ENCODE results near the gene FERMT2. TPM values are rescaled to one million over a fixed set of nuclear protein-coding genes. Genes with fewer than 3 reads are reported as not detected.
"Not testable (repeated sequence)": the region's sequence is repeated elsewhere in the genome, so short reads cannot be mapped to it uniquely, and the experiment has no call there.

Gene FERMT2
- total RNA-seq, 1 donor from 2014 or later: 84.2 TPM

DNA sequence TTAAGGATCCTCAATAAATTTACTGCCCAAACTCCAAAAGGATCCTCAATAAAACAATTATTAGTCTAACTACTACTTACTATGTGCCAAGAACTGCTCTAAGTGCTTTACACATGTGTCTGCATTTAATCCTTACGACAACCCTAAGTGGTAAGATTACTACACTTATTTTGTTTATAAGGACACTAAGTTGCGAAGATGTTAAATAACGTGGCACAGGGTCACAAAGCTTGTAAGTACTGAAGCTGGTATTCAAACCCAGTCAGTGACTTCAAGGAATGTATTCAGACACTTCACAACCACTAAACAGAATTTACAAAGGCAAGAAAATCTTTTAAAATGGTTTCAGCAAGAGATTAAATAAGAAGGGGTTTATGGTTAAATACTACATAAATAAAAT is 13.0 kb downstream of the FERMT2 start:
- DNase-seq: no peak

DNA sequence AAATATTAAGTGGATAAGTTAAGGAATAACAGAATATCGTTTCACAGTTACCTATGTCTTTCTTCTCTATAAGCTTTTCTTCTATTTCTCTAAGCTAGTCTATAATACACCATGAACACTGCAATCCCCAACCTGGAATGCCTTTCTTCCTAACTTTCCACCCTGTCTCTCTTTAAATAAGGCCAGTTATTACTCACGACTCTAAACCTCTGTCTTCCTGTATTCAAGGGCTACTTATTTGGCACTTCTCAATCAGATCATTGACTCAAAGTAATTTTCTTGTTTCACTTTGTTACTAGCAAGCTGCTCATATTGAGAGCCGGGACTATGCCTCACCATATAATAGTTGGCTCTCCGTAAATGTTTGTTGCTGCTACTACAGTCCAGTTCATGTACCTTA is 13.5 kb downstream of the FERMT2 start:
- no peak for DNase-seq

DNA sequence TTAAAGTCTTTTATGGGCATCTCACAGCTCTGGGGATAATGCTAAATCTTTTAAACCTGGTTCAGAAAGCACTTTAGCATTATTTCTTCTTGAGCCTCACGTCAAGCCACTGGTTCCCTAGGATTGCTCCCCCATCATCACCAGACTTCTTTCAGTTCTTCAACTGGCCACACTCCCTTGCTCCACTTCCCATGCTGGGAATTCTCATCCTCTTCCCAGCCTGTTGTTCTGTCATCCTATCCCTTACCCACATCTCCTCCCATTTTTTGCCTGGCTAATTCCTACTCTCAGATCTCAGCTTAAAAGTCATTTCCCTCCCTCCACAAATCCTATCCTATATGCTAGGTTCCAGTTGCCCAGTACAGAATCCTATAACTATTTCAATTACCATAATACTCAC is 14.4 kb downstream of the FERMT2 start:
- no peak for DNase-seq

DNA sequence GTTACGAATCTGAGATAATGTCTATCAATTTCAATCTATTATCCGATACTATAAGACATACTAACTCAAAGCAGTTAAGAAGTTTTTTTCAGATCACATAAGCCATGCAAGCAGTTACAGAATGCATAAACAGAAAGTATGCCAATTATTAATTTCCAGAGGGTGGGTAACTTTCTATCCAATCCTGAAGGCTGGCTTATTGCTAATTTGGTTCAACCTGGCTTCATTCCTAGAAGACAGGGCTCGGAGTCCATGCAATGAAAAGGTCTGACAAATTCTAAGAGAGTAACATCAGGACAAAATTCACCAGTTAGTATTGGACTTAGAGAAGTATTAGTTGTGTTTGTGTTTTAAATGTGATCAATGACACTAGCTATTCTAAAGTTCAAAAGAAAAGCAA is 15.0 kb downstream of the FERMT2 start:
- DNase-seq: no peak

DNA sequence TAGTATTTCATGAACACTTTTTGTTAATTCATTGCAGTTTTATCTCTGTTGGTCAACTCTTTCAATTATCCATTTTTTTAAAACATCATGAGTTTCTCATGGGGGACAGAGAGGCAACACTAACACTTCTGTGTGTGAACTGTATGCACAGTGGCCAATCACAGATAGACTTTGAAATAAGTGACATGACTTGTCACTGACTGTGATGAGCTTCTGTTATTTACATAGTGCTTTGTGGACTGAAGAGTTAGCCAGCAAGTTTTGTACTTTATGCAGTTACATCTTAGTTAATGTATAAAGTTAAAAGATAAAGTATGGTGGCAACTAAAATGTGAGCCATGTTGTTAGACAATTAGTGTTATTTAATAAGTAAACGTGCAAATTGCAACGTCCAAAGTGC is 16.1 kb downstream of the FERMT2 start:
- DNase-seq: no peak

DNA sequence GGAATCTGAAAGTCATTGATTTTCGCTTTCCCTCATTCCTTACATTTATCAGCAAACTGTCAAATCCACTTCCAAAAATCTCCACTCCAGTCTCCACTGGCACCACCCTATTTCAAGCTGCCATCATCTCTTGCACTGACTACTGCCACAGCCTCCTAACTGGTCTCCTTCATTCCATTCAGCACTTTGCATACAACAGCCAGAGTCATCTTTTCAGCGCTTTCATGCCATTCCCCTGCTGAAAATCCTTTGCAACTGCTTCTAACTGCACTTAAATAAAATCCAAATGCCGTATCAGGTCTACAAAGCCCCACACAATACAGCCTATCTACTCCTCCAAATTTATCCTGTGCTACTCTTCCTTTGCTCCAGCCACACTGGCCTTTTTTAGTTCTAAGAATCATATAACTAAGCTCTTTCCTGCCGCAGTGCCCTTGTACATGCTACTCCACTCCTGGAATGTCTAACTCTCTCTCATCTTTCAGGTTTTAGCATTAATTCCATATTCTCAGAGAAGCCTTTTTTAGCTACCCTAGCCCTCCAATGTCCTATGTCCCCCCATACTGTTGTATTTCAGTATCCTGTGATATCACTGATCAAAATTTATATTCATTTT is 21.6 kb downstream of the FERMT2 start:
- no peak for DNase-seq

DNA sequence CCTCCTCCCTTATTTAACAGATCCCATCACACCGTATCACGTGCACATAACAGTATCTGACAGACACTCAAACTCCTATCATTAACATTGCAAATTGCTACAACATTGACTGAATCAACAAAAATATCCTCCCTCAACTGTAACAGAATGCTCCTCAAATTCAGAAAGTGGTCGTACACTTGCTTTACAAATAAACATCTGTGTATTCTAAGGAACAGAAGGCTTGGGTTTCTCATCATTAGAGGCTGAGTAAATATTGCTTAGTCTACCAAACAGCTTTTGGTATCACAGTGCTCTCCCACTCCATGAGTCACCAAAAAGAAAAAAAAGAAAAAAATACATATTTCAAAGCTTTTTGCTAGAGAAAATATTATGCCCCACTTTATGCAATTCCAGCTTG is 23.9 kb downstream of the FERMT2 start:
- no peak for DNase-seq

DNA sequence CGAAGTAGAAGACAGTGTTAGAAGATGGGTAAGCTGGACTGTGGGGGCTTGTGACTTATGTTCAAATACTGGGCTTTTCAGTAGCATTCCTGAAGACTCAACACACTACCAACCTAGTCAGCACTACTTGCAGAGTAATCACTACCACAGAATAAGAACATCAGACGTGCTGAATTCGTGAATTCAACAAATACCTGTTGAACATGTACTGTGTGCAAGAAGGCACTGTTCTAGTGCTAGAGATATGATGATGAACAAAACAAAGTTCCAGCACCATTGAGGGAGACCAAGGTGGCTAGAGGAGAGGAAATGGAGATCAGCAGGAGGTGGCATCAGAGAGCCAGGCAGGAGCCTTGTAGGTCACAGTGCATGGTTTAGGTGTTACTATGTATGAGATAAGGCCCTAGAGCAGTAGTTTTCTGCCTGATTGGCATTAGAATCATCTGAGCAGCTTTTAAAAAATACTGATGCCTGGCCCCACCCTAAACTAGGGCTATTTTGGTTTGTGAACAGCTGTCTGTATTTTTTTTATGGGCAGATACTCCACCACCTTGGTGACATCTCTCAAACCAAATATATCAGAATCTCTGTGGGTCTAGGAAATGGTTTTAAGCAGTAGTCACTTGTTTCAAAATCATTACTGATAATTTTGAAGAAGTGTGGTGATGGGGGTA is 26.8 kb downstream of the FERMT2 start:
- DNase-seq: no peak

DNA sequence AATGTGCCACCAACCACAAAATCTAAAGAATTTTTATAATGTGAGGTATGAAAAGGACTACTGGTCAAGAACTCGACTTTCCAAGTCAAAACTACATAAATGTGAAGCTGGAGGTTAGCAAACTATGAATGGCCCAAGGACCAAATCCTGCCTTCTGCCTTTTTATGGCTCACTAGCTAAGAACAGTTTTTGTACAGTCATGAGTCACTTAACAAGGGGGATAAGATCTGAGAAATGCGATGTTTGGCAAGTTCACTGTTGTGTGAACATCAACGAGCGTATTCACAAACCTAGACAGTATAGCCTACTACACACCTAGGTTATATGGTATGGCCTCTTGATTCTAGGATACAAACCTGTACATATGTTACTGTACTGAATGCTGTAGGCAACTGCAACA is 28.2 kb downstream of the FERMT2 start:
- DNase-seq: peak; percentile 37

DNA sequence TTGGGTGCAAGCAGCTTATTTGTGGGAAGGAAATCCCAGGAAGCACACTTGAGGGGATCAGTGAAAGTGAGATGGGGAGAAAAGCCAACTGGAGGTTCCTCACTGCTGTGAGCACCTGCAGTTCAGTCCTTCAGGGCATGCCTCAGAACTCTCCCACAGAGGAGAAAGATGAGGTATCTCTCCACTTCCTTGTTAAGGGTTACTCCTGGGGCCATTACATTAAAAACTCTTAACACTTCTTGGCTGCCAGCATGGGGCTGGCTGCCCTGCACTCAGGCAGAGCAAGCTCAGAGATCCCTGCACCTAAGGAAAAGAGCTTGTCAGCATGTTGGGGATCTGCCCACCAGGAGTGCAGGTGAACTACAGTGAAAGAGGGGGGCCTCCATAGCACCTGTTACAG is 28.8 kb downstream of the FERMT2 start:
- DNase-seq: no peak

DNA sequence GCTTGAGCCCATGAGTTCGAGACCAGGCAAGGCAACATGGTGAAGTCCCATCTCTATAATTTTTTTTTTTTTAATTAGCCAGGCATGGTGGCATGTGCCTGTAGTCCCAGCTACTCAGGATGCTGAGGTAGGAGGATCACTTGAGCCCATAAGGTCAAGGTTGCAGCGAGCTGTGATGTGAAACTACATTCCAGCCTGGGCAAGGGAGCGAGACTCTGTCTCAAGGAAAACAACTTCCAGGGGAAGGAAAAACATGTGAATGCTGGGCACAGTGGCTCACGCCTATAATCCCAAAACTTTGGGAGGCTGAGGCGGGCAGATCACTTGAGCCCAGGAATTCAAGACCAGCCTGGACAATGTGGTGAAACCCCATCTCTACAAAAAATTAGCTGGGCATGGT is 30.4 kb downstream of the FERMT2 start:
- not testable (repeated sequence) for DNase-seq

DNA sequence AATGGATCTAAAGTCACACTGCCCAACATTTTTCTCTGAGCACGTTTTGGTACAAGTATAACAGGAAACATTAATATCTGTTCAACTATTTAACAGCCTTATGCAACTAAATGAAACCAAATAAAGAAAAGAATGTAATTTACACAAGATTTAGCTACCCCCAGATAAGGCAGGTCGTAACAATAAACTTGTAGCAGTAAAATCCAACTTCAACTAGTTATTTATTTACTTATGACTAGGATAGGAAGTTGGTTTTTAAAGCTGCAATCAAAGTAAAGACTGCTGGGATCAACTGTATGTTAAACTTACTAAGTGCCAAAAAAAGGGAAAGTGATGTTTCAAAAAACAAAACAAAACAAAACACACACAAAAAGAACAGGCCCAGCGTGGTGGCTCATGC is 30.9 kb downstream of the FERMT2 start:
- no peak for DNase-seq

DNA sequence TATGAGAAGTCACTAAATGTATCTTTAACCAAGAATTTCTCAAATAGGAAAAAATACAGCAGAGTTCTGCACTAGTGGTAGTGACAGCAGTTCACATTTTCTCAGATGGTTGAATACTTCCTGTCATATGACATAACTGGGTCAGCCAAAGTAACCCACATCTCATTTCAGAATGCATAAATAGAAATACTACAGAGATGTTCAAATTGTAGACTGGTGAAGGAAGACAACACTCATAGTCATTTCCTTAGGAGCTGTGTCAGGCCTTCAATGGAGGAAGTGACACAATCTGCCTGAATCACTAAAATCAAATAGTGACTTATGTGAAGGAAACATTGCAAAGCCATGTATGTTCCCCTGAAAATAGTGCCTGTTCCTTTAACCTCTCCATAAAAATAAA is 32.4 kb downstream of the FERMT2 start:
- DNase-seq: peak; percentile 95

DNA sequence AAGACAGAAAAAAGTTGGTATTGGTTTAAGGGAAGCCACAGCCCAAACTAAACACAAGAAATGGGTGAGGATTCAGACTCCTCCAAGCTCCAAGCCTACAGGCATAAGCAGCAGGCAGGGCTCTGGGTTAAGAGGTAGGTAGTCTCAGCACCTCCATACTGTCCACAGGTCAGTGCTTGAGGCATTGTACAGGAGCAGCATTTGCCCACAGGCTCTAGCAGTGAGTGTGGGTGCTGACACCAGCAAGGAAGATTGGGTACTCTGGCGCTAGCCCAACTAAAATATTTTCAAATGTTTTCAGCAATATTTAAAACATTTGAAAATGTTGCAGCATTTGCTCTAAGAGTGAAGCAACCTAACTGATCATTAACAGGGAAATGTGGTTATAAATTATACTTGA is 33.1 kb downstream of the FERMT2 start:
- DNase-seq: peak; percentile 37

DNA sequence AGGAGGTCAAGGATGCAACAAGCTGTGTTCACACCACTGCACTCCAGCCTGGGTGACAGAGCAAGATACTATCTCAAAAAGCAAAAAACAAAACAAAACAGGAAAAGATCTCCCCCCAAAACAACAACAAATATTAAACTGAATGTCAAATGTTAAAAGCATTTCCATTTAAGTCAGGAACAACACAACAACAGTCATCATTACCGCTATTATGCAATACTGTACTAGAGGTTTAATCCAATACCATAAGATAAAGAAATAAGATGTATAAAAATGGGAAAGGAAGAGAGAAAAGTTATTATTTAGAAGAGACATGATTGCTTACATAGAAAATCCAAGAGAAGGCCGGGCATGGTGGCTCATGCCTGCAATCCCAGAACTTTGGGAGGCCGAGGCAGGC is 36.6 kb downstream of the FERMT2 start:
- no peak for DNase-seq

DNA sequence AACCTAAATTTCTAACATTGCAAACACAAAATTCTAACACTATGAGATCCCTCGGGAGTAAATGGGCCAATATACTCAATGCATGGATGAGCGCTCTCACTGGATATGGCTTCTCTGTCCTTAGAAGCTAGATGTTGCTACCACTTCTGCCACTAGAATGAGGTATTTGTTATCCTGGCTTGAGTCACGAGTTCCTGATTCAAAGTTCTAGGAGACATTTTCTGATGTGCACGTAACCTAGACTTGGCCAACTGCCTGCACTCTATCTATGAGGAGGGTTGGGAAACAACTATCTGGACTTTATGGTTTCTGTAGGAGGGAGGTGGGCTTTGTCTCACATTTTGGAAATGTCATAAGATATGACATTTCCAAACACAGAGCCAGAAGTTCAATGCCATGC is 37.6 kb downstream of the FERMT2 start:
- peak; percentile 51 for DNase-seq

DNA sequence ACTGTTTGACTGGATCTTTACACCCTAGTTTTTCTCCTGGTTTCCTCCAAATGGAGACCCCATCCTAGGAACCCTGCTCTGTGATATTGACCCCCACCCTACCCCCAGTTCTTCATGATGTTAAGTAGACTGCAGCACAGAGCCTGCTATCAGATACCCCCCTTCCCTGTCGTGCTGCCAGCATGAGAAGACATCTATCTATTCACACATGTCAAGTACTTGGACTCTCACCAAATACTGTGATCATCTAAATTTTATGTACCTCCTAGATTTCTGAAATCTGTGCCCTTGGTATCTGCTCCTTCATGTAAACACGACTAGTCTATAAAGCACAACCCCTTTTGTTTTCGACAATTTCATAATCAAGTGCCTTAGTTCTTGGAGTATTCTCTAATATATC is 38.9 kb downstream of the FERMT2 start:
- DNase-seq: no peak

DNA sequence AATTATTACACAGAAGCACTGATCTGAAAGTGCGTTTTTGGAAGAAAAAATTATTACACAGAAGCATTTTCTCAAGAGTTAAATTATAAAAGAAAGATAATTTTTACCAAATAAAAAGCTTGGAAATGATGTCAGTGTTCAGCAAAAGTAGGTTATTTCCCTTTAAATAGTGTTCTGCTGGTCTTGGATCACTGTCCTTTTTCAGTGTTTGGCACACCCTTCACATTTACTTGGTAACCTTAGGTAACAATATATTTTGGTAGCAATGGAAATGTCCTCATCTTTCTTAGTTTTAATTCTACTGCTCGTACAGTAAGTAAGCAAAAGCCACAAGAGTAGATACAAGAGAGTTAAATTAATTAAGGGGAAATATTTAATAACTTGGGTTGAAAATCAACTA is 40.3 kb downstream of the FERMT2 start:
- no peak for DNase-seq

DNA sequence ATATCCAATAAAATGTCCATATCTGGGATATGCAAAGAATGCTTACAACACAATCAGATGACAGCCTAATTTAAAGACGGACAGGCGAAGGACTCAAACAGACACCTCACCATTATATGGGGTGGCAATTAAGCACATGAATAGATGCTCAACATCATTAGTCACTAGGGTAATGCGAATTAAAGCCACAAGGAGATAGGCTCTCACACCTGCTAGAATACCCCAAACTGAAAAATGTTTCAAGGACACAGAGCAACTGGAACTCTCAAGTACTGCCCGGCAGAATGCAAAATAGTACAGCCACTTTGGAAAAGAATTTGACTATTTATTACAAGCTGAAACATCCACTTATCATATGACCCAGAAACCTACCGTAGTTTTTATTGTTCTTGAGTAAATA is 42.9 kb downstream of the FERMT2 start:
- DNase-seq: no peak

DNA sequence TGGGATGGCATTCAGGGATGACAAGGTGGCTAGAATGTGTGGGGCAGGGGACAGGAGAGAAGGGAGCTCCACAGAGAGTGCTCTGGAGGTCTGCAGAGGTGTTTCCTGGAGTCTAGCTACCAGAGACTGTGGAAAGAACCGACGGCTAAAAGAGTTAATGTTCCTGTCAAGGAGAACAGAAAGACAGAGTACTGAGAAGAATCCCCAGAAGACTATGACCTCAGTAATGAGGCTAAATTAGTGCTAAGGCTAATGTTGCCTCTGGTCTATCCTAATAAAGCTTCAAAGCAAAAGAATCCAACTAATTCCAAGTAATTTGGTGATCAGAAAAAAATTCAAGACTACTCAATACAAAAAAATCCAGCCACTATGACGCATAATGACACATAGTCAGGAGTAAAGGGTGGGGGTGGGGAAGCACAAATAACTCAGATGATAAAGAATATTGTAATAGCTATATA is 44.7 kb downstream of the FERMT2 start:
- peak; percentile 77 for DNase-seq

DNA sequence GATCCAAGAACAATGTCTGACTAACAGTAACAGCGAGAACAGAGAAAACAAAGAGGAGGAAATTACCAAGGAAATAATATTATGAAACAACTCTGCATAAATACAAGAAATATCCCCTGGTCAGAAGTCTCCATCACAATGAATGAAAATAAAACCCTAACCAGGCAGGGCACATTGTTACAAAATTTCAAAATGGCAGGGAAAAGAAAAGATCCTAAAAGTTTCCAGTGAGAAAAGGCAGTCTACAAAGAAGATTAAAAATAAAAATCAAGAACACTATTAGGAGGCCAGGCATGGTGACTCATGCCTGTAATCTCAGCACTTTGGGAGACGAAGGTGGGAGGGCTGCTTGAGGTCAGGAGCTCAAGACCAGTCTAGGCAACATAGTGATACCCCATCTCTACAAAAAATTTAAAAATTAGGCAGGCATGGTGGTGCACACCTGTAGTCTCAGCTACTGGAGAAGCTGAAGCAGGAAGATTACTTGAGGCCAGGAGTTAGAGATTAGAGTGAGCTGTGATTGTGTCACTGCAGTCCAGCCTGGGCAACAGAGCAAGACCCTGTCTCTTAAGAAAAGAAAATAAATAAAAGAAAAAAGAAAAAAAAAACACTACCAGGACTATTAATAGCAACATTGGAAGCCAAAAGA is 47.8 kb downstream of the FERMT2 start:
- peak; percentile 54 for DNase-seq

DNA sequence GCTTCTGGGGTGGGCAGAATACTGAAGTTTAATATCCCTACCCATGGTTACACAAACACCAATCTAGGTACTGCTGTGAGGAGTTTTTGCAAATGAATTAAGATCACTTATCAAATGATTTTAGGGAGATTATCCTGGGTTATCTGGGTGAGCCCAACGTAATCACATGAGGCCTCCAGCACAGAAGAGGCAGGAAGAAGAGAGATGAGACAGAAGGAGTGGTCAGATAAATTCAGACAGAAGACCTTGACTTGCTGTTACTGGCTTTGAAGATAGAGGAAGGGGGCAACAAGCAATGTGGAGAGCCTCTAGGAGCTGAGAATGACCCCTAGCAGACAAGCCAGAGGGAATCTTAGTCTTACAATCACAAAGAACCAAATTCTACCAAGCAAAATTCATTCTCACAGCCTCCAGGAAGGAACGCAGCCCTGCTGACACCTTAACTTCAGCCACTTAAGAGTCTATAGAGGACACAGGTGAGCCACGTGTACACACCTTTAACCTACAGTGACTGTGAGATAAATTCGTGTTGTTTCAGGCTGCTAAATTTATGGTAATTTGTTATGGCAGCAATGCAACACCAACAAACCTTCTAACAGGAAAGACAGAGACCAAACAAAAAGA is 49.4 kb downstream of the FERMT2 start:
- no peak for DNase-seq

DNA sequence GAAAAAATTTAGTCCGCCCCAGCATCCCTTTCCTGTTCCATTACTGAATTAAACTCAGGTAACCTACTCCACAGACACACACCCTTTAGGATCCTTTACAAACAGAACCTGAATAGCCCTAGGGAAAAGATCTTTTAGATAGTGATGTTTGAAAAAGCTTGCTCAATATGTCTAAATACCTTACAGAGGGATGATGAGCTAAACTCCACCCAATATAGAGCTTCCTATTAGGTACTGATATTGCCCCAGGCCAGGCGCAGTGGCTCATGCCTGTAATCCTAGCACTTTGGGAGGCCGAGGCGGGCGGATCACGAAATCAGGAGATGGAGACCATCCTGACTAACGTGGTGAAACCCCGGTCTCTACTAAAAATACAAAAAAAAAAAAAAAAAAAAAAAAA is 50.1 kb downstream of the FERMT2 start:
- no peak for DNase-seq

DNA sequence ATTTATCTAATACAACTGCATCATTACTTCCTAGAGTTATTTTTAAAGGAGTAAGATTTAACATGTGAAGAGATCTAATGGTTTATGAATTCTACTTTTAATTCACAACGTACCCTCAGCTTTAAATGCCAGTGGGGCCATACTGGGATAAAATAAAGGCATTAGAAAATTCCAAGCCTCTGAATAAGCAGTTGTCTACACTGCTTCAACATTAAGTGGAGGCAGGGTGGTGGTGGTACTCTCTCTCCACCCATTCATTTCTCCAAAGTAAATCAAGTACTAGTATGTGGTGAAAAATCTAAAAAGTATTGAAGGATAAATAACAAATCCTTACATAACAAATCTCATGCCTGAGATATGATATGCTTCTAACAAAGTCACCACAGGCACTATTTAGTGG is 52.4 kb downstream of the FERMT2 start:
- DNase-seq: no peak

All from dermis blood vessel endothelial cell (primary cell).